ENCODE results near the gene HIC2.
A peak's percentile ranks its signal among the peaks of the same experiment; 100 is the strongest.
"Not testable (repeated sequence)": the region's sequence is repeated elsewhere in the genome, so short reads cannot be mapped to it uniquely, and the experiment has no call there.

HIC2 gene

DNA sequence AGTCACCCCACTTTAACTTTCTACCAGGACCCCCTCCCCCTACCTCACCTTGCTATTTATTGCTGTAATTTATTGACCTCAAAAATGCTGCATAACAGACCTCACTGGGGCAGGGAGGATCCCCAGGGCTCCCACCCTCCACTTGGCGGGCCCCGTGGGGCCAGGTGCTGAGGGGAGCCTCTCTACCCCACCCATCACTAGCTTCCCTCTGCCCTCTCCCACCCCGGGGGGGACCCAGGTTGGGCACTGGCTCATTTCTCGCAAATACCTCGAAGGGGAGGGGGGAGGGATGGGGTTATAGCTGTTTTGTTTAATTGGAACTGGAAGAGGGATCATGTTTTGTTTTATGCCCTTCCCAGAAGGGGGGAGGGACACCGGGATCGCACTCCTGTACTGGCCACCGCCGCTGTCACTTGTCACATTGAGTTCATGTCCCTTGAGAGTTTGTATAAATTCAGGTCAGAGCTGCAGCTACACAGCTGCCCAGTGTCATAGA, 33.7 kb downstream of the HIC2 start:
- DNase-seq (ENCODE audit: low read depth) = no peak

DNA sequence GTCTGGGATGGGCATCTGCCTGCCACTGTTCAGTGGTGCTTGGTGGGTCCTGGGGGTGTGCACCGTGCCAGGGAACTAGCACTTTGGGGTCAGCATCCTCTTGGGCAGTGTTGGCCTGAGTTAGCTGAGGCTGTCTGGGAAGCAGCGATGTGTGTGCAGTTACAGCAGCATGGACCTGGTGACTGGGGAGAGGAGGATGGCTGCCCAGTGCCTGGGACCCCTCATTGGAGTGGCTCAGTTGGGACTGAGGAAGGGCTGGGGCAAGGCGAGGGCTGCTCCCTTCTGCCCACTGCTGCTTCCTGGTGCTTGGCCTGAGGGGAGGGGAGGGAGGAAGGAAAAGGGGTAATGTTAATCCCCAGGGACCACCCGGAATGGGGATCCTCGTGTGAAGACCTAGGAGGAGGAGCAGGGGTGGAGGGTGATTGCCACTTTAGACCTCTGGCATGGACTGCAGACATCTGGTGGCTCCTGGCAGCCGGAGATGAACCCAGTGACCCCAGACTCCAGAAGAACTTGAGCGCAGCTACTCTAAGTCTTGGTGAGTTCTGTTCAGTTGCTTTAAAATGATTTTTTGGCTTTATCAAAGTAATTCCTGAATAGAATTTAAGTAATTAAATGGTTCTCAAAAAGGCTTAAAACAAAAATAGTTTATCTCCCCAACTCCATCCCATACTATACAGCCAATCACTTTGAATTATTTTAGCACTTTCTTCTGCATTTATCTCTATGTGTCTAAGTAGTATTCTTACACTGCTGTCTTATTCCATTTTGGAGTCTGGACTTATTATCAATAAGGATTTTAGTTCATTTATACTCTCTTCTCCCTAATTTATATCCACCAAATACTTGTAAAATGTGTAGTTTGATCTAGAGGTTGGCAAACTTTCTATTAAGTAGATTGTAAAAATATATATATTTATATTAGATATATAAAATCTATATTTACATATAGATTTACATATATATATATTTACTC, 34.7 kb downstream of the HIC2 start:
- DNase-seq (ENCODE audit: low read depth) = no peak

DNA sequence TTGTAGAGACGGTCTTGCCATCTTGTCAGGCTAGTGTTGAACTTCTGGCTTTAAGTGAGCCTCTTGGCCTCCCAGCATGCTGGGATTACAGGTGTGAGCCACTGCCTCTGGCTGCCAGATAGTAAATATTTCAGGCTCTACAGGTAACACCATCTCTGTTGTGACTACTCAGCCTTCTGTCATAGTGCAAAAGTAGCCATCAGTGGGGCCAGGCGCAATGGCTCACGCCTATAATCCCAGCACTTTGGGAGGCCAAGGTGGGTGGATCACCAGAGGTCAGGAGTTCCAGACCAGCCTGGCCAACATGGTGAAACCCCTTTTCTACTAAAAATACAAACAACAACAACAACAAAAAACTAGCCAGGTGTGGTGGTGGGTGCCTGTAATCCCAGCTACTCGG, 35.5 kb downstream of the HIC2 start:
- not testable (repeated sequence) for DNase-seq (ENCODE audit: low read depth)

DNA sequence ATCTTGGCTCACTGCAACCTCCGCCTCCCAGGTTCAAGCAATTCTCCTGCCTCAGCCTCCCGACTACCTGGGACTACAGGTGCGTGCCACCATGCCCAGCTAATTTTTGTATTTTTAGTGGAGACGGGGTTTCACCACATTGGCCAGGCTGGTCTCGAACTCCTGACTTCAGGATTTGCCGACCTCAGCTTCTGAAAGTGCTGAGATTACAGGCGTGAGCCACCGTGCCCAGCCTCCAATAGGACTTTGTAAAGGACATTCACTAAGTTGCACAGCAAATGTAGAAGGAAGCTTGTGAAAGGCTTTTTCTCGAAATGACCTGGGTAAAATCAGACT, 37.8 kb downstream of the HIC2 start:
- DNase-seq (ENCODE audit: low read depth) = not testable (repeated sequence)

DNA sequence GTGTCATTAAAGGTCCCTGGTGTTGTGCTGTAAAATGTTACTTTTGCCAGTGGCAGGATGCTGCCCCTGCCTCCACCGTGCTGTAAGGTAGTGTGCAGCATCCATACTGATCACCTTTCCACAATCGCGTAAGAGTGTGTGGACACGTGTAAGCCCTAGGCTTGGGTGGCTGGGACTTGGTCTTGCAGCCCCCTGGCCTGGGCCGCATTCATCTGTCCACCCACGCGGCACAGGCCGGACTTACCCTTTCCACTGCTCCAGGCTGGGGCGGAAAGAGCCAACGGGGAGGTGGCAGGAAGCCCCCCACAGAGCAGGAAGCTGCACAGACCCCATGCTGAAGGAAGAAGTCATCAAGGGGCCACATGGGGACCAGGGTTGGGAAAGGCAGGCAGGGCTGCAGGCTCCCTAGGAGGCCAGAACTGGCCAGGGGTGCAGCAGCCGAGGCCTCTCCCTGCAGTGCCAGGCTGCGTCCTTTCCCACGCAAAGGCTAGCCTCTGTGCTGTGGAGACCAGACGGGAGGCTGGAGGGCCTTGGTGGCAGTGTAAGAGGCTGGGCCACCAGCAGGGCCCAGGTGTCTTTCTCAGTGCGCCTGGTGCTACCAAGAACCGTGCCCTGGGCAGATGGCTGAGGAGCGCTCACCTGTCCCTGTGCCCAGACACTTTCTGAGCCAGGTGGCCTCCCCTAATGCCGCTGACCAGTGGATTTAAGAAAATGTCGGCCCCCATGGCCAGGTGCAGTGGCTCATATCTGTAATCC, 38.3 kb downstream of the HIC2 start:
- DNase-seq (ENCODE audit: low read depth) = no peak

DNA sequence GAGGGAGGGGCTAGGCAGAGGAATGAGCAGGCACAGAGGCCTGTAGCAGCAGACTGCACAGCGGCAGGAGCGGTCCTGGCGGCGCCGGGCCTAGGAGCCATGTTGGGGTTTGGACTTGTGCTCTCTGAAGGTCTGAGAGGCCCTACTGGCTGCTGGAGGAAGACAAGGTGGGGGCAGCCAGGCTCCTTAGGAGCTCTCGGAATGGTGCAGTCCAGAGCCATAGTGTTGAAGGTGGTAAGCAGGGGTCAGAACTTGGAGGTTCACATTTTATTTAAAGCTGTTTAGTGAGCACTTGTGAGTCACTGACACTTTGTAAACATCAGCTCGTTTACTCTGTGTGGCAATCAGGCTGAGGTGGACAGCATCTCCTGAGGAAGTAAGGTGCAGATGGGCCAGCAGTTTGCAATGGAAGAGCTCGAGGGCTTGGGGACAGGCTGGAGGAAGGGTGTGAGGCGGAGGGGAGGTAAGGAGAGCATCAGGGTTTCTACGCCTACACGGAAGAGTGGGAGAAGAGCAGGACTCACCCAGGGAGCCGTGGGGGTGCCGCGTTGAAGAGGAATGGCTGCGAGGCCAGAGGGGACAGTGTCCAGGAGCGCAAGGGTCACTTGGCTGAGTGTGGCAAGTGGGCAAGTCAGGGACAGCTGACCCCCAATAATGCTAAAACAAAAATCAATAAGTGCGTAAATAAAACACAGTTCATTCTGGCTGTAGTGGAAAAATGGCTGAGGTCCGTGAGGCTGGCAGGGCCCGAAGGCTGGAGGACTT, 40.0 kb downstream of the HIC2 start:
- peak; percentile 50 for DNase-seq (ENCODE audit: low read depth)

DNA sequence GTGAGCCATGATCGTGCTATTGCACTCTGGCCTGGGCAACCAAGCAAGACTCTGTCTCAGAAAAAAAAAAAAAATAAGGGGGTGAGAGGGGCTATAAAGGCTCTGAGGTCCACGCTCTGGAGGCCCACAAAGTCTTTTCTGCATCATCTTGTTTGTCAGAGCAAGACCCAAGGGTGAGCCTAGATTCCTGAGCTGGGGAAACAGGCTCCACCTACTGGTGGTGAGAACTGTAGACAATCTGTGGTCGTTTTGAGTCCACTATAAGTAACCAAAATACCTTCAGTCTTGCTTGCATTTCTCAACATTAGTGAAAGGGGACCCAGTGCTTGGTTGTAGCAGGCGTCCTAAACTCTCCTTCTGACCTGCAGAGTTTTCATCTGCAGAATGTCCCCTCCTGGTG, 45.5 kb downstream of the HIC2 start:
- DNase-seq (ENCODE audit: low read depth) = not testable (repeated sequence)

DNA sequence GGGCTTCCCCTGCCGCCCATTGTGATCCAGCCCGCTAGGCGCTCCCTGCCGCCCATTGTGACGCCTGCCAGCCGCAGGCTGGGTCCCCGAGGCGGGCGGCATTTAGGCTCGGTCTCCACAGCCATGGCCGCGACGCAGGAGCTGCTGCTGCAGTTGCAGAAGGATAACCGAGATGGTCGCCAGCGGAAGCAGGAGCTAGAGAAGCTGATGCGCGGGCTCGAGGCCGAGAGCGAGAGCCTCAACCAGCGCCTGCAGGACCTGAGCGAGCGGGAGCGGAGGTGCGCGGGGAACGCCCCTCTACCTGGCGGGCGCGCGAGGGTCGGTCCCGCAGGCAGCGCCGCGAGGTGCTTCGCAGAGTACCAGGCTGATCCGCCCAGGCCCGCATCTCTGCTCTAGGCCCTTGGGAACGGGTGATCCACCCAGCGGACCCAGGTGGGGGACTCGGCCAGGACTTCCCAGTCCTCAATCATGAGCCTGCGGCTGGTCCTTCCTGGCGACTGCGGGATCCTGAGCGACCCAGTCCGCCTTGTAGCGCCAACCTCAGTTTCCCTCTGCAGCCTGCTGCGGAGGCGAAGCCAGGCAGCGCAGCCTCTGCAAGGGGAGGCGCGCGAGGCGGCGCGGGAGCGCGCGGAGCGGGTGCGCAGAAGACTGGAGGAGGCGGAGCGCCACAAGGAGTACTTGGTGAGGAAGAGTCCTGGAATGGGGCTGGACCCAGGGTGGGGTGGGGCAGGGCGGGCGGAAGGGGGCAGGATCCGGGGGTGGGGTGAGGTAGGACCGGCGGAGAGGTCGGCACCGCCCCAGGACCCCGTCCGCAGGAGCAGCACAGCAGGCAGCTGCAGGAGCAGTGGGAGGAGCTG, 50.4 kb downstream of the HIC2 start, which contains the start of gene TMEM191C:
TSS of gene TMEM191C (plus strand) at position 51 of the 857 bp plus-strand sequence. CDS start at position 124, 73 bp downstream.
- DNase-seq (ENCODE audit: low read depth) = not testable (repeated sequence)

DNA sequence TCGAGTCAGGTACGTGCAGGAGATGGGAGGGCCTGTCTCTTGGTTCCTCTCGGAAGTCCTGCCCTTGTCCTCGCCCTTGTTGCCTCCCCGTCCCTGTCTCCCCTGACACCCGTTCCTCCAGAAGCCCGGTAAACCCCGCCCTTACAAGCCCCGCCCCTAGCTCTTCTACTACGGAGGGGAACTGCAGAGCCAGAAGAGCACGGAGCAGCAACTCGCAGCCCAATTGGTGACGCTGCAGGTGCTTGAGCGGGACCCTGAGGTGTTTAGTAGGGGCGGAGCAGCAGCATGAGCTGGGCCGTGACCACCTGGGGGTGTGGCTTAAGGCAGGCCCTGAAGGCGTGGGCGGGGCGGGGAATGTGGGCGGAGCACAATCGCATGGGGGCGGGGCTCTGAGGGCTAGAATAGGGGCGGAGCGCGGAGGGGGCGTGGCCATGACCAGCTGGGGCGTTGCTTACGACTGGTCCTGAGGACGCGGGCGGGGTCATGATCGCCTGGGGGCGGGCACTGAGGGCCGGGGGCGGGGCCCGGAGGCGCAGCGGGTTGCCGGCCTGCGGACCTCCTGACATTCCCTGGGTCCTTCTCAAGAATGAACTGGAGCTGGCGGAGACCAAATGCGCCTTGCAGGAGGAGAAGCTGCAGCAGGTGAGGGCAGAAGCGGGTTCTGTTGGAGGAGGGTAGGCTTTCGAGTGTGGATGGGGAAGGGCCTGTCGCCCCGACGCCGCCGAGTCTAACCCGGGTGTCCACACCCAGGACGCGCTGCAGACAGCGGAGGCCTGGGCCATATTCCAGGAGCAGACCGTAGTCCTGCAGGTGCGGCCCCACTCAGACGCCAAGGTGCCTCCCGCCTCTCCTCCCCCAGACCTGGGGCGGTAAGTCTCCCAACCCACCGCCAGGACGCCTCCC, 51.3 kb downstream of the HIC2 start:
- peak; percentile 85 for DNase-seq (ENCODE audit: low read depth)

DNA sequence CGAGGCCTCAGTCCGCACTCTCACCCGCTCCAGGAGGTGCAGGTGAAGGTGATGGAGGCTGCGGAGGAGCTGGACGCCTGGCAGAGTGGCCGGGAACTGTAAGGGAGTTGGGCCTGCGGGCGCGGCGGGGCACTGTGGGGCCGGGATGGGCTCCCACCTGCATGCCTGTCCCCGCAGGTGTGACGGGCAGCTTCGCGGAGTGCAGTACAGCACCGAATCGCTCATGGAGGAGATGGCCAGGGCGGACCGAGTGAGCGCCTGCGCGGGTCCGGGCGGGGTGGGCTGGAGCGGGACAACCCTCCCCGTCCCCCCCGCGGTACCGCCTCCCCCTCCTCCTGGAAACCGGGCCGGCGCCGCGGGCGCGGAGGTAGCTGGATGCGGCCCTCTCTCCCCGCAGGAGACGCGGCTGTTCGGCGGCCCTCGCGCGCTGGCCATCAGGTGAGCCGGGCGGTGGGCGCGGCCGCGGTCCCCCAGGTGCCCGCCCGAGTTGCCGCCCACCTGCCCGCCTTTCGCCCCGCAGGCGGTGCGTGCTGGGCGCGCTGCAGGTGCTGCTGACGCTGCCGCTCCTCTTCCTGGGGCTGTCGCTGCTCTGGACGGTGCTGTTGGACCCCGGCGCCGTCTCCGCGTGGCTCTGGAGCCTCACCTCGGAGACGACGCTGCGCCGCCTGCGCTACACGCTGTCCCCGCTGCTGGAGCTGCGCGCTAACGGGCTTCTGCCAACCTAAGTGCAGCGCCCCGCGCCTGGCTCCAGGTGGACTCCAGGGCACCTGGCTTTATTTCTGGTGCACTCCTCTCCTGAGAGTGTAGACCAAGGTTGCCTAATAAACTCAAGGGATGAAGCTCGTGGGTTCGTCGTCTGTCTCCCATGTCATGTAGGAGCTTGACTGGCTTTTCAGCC, 52.2 kb downstream of the HIC2 start:
- not testable (repeated sequence) for DNase-seq (ENCODE audit: low read depth)

DNA sequence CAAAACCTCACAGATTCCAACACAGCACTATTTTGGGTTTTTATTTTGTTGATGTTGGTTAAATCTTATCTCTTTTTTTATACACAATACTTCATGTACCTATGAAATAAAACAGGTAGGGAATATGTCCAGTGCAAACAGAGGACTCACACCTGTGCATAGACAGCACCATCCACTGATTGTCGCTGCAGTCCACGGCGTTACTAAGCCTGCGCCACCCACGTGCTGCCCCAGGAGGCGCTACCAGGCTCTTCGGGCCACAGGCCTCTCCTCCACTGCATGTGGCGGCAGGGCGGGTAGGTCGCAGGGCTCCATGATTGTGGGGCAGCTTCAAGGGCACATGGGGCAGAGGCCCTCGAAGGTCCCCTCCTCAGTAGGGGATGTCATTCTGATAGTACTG, 55.8 kb downstream of the HIC2 start:
- not testable (repeated sequence) for DNase-seq (ENCODE audit: low read depth)

DNA sequence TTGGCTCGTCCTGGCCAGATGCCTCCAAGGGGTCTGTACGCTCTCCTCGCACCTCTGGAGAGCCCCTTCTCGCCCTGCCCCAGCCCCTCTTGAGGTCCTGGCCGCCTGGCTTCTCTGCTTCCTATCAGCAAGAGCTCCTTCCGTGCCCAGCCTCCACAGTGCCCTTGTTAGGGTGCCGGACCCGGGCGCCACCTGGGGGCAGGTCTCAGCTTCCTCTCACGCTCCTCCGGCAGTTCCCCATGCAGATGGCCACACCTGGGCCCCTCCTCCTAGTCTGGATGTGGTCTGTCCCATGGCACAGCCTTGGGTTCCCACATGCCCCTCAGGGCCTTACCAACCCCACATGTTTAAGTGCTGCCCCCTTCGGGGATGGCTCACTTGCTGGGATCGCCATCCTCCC, 56.5 kb downstream of the HIC2 start:
- not testable (repeated sequence) for DNase-seq (ENCODE audit: low read depth)

DNA sequence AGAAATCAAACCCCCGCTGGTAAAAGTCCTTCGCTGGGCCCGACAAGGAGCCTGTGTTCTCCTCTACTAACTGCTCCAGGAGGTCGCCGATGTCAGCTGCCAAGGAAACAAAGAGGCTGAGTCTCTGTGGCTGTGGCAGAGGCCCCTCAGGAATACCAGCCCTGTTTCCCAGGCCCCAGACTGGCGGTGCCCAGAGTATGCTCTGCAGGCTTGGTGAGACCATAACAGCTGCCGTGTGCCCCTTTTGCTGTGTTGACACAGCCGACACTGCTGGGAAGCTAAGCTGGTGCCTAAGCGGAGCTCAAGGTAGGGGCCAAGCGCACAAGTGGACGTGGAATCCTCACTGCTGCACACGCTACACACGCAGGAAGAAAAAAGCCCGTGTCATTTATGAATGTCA, 66.9 kb downstream of the HIC2 start:
- not testable (repeated sequence) for DNase-seq (ENCODE audit: low read depth)

DNA sequence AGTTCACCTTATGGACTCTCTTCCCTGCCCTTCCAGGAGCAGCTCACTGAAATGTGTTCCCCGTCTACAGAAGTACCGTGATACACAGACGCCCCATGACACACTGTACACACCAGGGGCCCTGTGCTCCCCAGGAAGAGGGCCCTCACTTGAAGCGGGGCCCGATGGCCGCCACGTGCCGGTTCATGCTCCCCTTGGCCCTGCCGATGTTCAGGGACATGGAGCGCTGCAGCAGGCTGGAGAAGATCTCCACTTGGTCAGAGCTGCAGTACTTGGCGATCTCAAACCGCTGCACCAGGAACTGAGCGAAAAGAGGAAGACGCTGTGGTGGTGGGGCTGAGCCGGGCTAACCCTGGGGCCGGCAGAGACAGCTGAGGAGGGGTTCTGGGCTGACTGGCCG, 70.6 kb downstream of the HIC2 start:
- DNase-seq (ENCODE audit: low read depth) = not testable (repeated sequence)

DNA sequence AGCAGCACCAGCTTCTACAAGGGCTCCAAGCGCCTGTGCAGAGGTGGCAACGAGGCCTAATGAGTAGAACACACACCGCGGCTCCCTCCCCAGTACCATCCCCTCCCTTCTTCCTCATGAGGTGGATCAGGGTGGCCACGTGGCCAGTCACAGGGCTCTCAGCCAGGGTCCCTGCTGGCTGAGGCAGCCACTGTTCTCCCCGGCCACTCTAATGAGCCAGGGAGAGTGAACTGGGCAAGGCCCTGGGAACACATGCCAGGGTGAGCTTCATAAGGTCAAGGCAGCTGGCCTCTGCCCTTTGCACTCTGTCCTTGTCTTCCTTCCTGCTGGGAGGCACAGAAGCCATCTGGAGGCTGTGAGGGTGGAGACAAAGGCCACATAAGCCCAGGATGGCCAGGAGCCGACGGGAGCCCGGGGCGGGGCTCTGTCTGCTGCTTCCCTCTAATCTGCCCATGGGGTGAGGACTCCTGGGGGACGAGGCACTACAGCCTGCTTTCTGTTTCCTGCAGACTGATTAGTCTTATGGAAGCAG, 72.0 kb downstream of the HIC2 start:
- not testable (repeated sequence) for DNase-seq (ENCODE audit: low read depth)

DNA sequence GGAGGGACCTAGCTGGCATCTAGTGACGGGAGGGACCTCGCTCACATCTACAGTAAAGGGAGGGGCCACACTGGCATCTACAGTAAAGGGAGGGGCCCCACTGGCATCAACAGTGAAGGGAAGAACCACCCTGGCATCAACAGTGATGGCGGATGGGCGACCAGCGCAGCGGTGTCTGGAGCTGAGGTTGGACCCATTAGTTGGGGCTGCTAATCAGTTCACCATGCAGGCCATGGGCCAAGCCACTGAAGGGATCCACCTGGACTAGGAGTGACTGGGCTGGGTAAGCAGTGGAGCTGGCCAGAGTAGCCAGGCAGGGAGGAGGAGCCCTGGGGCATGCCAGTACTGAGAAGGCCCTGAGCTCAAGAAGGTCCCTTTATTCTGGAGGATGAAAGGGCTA, 73.4 kb downstream of the HIC2 start:
- not testable (repeated sequence) for DNase-seq (ENCODE audit: low read depth)

DNA sequence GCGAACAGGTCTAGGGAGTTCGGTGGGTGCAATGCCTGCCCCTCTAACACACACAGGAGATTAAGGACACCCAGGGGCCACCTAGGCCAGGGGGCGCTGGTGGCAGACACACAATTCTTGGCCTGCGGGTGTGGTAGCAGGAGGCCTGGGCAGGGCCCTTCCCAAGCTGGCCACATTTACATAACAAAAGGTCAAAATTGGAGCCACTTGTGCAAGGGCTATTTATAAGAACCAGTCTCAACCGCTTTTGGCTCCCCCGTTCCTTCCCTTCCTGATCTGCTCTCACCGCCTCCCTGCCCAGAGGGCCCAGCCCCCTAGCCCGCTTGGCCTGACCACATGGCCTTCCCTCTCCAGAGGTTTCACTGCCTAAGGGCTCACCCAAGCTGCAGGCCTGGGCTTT, 75.1 kb downstream of the HIC2 start:
- not testable (repeated sequence) for DNase-seq (ENCODE audit: low read depth)
